Activated CD4-positive, alpha-beta T cell treated with anti-CD3 and anti-CD28 coated beads for 4 hours (primary cell): ENCODE data around the gene GPC3.
"Not testable (repeated sequence)": the region's sequence is repeated elsewhere in the genome, so short reads cannot be mapped to it uniquely, and the experiment has no call there.

Source experiments
- DNase-seq, 2 donors: peaks; one replicate each; pipeline ENCODE4 v3.0.0-alpha.2; 2020

Gene GPC3

GRCh38 chrX:133834771-133835170 is 150.6 kb downstream of the GPC3 start:
- DNase-seq, result no peak

GRCh38 chrX:133819546-133819945 is 165.8 kb downstream of the GPC3 start:
- no peak for DNase-seq

GRCh38 chrX:133818019-133818418 is 167.4 kb downstream of the GPC3 start:
- DNase-seq, result no peak

GRCh38 chrX:133815496-133815895 is 169.9 kb downstream of the GPC3 start:
- DNase-seq, result no peak

- DNase-seq, result no peak
Measured at GRCh38 chrX:133813971-133814370, 171.4 kb downstream of the GPC3 start.

GRCh38 chrX:133812402-133812801 is 173.0 kb downstream of the GPC3 start:
- DNase-seq, result no peak

- DNase-seq, result no peak
Measured at GRCh38 chrX:133810925-133811324, 174.5 kb downstream of the GPC3 start.

- no peak for DNase-seq
Measured at GRCh38 chrX:133804072-133804471, 181.3 kb downstream of the GPC3 start.

GRCh38 chrX:133796282-133796681 is 189.1 kb downstream of the GPC3 start:
- DNase-seq, result no peak

GRCh38 chrX:133794126-133794525 is 191.3 kb downstream of the GPC3 start:
- no peak for DNase-seq

GRCh38 chrX:133793626-133794025 is 191.8 kb downstream of the GPC3 start:
- no peak for DNase-seq

GRCh38 chrX:133792198-133792953 is 193.0 kb downstream of the GPC3 start:
- DNase-seq, result peak; percentile 35 to 64

- no peak for DNase-seq
Measured at GRCh38 chrX:133789829-133790228, 195.6 kb downstream of the GPC3 start.

GRCh38 chrX:133786382-133786781 is 199.0 kb downstream of the GPC3 start:
- DNase-seq, result no peak

- DNase-seq, result no peak
Measured at GRCh38 chrX:133783274-133783673, 202.1 kb downstream of the GPC3 start.

GRCh38 chrX:133781174-133781573 is 204.2 kb downstream of the GPC3 start:
- DNase-seq, result no peak

GRCh38 chrX:133776072-133776471 is 209.3 kb downstream of the GPC3 start:
- DNase-seq, result peak; percentile 2 to 43

GRCh38 chrX:133774807-133775206 is 210.6 kb downstream of the GPC3 start:
- DNase-seq, result no peak

- DNase-seq, result no peak
Measured at GRCh38 chrX:133771086-133771646, 214.2 kb downstream of the GPC3 start.

GRCh38 chrX:133762976-133763548 is 222.3 kb downstream of the GPC3 start:
- DNase-seq, result not testable (repeated sequence)

- DNase-seq, result no peak
Measured at GRCh38 chrX:133754657-133755056, 230.7 kb downstream of the GPC3 start.

GRCh38 chrX:133749951-133750350 is 235.4 kb downstream of the GPC3 start:
- DNase-seq, result no peak

GRCh38 chrX:133749370-133749769 is 236.0 kb downstream of the GPC3 start:
- DNase-seq, result no peak

- no peak for DNase-seq
Measured at GRCh38 chrX:133747196-133747595, 238.2 kb downstream of the GPC3 start.
